Heart right ventricle (tissue), 16 donors: ENCODE measurements around the gene FBLN2. TPM values are rescaled to one million over a fixed set of nuclear protein-coding genes. Genes with fewer than 3 reads are reported as not detected.

Source experiments
- ATAC-seq, 8 donors: fragments of 200-7000 bp; cut with Tn5 transposase; one replicate each; pipeline ENCODE4 v1.9.1; 2020; ENCODE audit warnings: mild to moderate bottlenecking in 8 of 8, moderate library complexity in 8 of 8, moderate number of reproducible peaks in 1 of 8
- DNase-seq, 2 donors: peaks; one replicate each; pipeline ENCODE4 v3.0.0-alpha.2; 2020
- H3K27ac ChIP-seq, 10 donors: fragments of 200-600 bp; sonication (generic) in 2 of 10; one replicate each; pipeline versions ENCODE4 v1.5.0 to v1.8.0; 2020 to 2022; ENCODE audit warnings: mild to moderate bottlenecking in 3 of 10
- H3K27me3 ChIP-seq, 7 donors: fragments of 200-600 bp; one replicate each; pipeline ENCODE4 v1.8.0; 2021 to 2022; ENCODE audit warnings: mild to moderate bottlenecking in 2 of 7
- H3K36me3 ChIP-seq, 9 donors: fragments of 200-600 bp; sonication (generic) in 1 of 9; one replicate each; pipeline versions ENCODE4 v1.5.0 to v1.8.0; 2020 to 2022; ENCODE audit warnings: mild to moderate bottlenecking in 2 of 9
- H3K4me1 ChIP-seq, 9 donors: fragments of 200-600 bp; sonication (generic) in 1 of 9; one replicate each; pipeline versions ENCODE4 v1.5.0 to v1.8.0; 2020 to 2022; ENCODE audit warnings: mild to moderate bottlenecking in 4 of 9
- H3K4me3 ChIP-seq, 10 donors: fragments of 200-600 bp; sonication (generic) in 2 of 10; one replicate each; pipeline versions ENCODE4 v1.5.0 to v1.8.0; 2020 to 2022; ENCODE audit warnings: mild to moderate bottlenecking in 7 of 10, moderate library complexity in 2 of 10
- H3K9me3 ChIP-seq, 11 donors: fragments of 200-600 bp in 10 of 11; sonication (generic) in 2 of 11; one replicate each; pipeline versions ENCODE4 v1.5.0 to v1.8.0; 2013 to 2022; ENCODE audit warnings: mild to moderate bottlenecking in 2 of 11, control low read depth in 1 of 11, moderate library complexity in 1 of 11
- CTCF ChIP-seq, 9 donors: fragments of 200-600 bp; sonication (generic) in 2 of 9; IDR thresholded peaks; one replicate each; pipeline versions ENCODE4 v1.5.0 to v1.8.0; 2021 to 2022; ENCODE audit warnings: antibody characterized with exemption in 9 of 9, mild to moderate bottlenecking in 5 of 9, moderate library complexity in 1 of 9
- WGBS, 2 donors: extraction: QIAGEN DNeasy Blood & Tissue Kit; methylation state at CpG; one replicate each; pipeline ENCODE4 v1.1.7; 2013; ENCODE audit warnings: inconsistent platforms in 1 of 2; 5-methylcytosine and 5-hydroxymethylcytosine counted together
- intact Hi-C, 10 donors: fragments of 100-400 bp; cut with DNase I; formaldehyde crosslinking; loops; one replicate each; pipeline versions ENCODE4 v1.11.1 to v1.14.2; 2022
- polyA plus RNA-seq, 2 donors: library from polyadenylated mRNA; stranded (reverse); fragments of 200-250 nt; gene quantifications; one replicate each; pipeline ENCODE4 v1.2.3, GENCODE V29; 2013
- total RNA-seq, 10 donors: library from RNA; stranded (reverse); fragmentation: NEBNext Ultra II Directional in 3 of 10; extraction: Animal tissue kit (Norgen Biotek cat#: 25700) in 3 of 10; gene quantifications; one replicate each; pipeline versions ENCODE4 v1.2.1 to v1.2.4, GENCODE V29; 2021 to 2023
- donor health status: Arrhythmogenic right ventricular cardiomyopathy.
- donor health status: ischemic (EF 13 %, LVEDD 7.1; RV severe dilation, severe dysfunction).
- donor health status: healthy with polysubstance abuse.
- donor health status: DM: no; HTN: yes; CAD: no.
- donor health status: DM: no; HTN: no; CAD: no.
- donor health status: ischemic (EF 25% LVEDD 6.9; RV normal size, moderate dysfunction).
- donor health status: ischemic (EF 25% LVEDD 5.7; RV mildly dilated, moderate dysfunction).
- donor health status: healthy.
- donor health status: DM: yes; HTN: yes; CAD: no.
- donor health status: Ischemic cardiomyopathy.
- donor health status: ischemic (EF 35%, LVEDD 5.7; RV mildly dilated, moderate dysfunction).
- donor health status: nonischemic (EF 11% LVEDD 7.7; RV severe dilation, severe dysfunction).
- donor health status: DM: yes; HTN: yes; CAD: no.
- donor health status: PGD.
- donor health status: ischemic (EF 29% LVEDD 5.4; RV normal size, mild dysfunction).
- donor health status: nonischemic (EF 23%, LVEDD 6.1; RV moderate dilation, normal function).

The FBLN2 gene
- total and polyA plus RNA-seq, 12 donors, result 20.7 to 78.9 (median 47.0) TPM

- H3K4me1 ChIP-seq, result peaks cover 0 to 3% (median 0%) of the 10 kb centered on the region in 9 donors
- WGBS, 2 donors, result 79 to 80% methylated on average over 31 of the region's 31 CpGs
- H3K27me3 ChIP-seq, result peaks cover 0 to 7% (median 0%) of the 10 kb centered on the region in 7 donors
- H3K4me3 ChIP-seq, result no peak overlapping the region
- no peak for TF ChIP-seq CTCF (IDR thresholded peaks at IDR 0.05)
- peaks cover 0 to 24% (median 0%) of the 10 kb centered on the region in 9 donors for H3K36me3 ChIP-seq
- H3K27ac ChIP-seq, result no peak overlapping the region
- intact Hi-C loops, result no loop called here
- DNase-seq, result no peak
- H3K9me3 ChIP-seq, result no peaks in the 10 kb centered on the region
- no peak for ATAC-seq
Measured at GRCh38 chr3:13637311-13637891, 88.5 kb downstream of the FBLN2 start.

GRCh38 chr3:13637953-13638352 is 89.0 kb downstream of the FBLN2 start:
- Histone ChIP-seq H3K36me3 (peaks cover 0 to 19% (median 0%) of the 10 kb centered on the region in 9 donors), H3K9me3 (no peaks in the 10 kb centered on the region), H3K4me1 (peaks cover 0 to 3% (median 0%) of the 10 kb centered on the region in 9 donors), H3K27ac (no peak overlapping the region), H3K27me3 (peaks cover 0 to 7% (median 0%) of the 10 kb centered on the region in 7 donors), H3K4me3 (no peak overlapping the region)
- intact Hi-C loops, result no loop called here
- no peak for DNase-seq
- WGBS, 2 donors, result 86 to 87% methylated on average over 12 of the region's 12 CpGs
- no peak for TF ChIP-seq CTCF (IDR thresholded peaks at IDR 0.05)
- ATAC-seq, result no peak

- 82 to 84% methylated on average over 17 of the region's 17 CpGs for WGBS, 2 donors
- DNase-seq, result no peak
- peak in 4 of 8 donors; percentile 21 to 38 (median 26) for ATAC-seq
Measured at GRCh38 chr3:13638927-13639326, 90.0 kb downstream of the FBLN2 start.

GRCh38 chr3:13642597-13642996 is 93.7 kb downstream of the FBLN2 start:
- TF ChIP-seq CTCF (IDR thresholded peaks at IDR 0.05), result no peak
- WGBS, 2 donors, result 79 to 82% methylated on average over 6 of the region's 6 CpGs
- H3K9me3 ChIP-seq, result no peaks in the 10 kb centered on the region
- no peak for ATAC-seq
- H3K4me3 ChIP-seq, result no peak overlapping the region
- DNase-seq, result no peak
- H3K27me3 ChIP-seq, result peaks cover 0 to 22% (median 10%) of the 10 kb centered on the region in 7 donors
- no peak overlapping the region for H3K27ac ChIP-seq
- intact Hi-C loops, result loop anchor here in 2 of 10 donors (10.0 kb wide), 2 partner anchors 78 to 778 kb away; no protein-coding TSS in a partner anchor
- H3K4me1 ChIP-seq, result peaks cover 0 to 4% (median 2%) of the 10 kb centered on the region in 9 donors
- no peaks in the 10 kb centered on the region for H3K36me3 ChIP-seq

More at GRCh38 chr3:13638927-13639326, 90.0 kb downstream of the FBLN2 start:
- Histone ChIP-seq H3K9me3 (no peaks in the 10 kb centered on the region), H3K36me3 (peaks cover 0 to 14% (median 0%) of the 10 kb centered on the region in 9 donors), H3K27ac (no peak overlapping the region), H3K27me3 (peaks cover 0 to 12% (median 0%) of the 10 kb centered on the region in 7 donors), H3K4me1 (peaks cover 0 to 3% (median 0%) of the 10 kb centered on the region in 9 donors), H3K4me3 (no peak overlapping the region)
- intact Hi-C loops, result no loop called here
- TF ChIP-seq CTCF (IDR thresholded peaks at IDR 0.05), result no peak
